ENCODE results near the gene RUFY2.
"Not testable (repeated sequence)": the region's sequence is repeated elsewhere in the genome, so short reads cannot be mapped to it uniquely, and the experiment has no call there.

RUFY2 gene, protein sequence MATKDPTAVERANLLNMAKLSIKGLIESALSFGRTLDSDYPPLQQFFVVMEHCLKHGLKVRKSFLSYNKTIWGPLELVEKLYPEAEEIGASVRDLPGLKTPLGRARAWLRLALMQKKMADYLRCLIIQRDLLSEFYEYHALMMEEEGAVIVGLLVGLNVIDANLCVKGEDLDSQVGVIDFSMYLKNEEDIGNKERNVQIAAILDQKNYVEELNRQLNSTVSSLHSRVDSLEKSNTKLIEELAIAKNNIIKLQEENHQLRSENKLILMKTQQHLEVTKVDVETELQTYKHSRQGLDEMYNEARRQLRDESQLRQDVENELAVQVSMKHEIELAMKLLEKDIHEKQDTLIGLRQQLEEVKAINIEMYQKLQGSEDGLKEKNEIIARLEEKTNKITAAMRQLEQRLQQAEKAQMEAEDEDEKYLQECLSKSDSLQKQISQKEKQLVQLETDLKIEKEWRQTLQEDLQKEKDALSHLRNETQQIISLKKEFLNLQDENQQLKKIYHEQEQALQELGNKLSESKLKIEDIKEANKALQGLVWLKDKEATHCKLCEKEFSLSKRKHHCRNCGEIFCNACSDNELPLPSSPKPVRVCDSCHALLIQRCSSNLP

DNA sequence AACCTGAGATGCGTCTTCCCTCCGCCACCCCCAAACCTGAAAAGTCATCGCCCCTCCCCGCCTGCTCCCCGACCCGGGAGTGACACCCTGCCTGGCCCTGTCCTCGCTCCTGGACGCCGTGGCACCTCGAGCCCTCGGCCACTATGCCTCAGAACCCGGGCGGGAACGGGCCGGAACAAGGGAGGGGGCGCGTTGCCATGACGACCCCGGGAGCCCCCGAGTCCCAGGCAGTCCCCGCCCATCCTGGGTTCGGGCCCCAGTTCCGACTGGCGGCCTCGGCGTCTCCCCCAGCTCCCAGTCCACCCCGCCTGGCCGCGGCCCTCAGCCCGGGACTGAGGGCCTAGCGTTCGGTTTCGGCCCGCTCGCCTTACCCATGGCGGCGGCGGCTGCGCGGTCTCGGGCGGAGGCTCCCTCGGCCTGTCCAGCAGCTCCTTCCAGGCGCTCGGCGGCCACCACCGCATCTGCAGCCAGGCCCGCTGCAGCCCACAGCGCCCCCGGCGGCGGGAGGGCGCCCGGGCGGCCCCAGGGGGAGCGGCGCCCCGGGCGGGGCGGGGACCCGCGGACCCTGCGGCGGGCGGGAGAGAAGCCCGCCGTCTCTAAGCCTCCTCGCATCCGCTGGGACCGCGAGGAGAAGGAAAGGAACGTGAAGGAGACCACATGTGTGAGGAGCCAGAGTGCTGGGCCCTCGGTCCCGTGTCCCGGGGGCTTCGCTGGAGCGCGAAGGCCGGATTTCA is at the start of gene RUFY2:
Gene RUFY2, minus strand, starts transcription at position 463 of the 734 bp plus-strand sequence. Its CDS starts 88 bp downstream, at position 375.
- no peaks in the 10 kb centered on the region for H3K9me3 ChIP-seq (ENCODE audit: control insufficient read depth in 1 of 2, low read length in 2 of 2)
- peaks cover 5 to 10% of the 10 kb centered on the region in 2 donors for H3K4me1 ChIP-seq (ENCODE audit: control insufficient read depth in 1 of 2, insufficient read depth in 2 of 2, low read length in 2 of 2)
- peak within 1 kb of the TSS; percentile 73 for H3K27ac ChIP-seq (ENCODE audit: low read depth, low read length)
- no peaks in the 10 kb centered on the region for H3K27me3 ChIP-seq (ENCODE audit: control insufficient read depth in 1 of 2, insufficient read depth in 2 of 2, low read length in 2 of 2)
- H3K9ac ChIP-seq (ENCODE audit: low read depth in 1 of 2, low read length in 2 of 2) = peak within 1 kb of the TSS; percentile 77 to 86
- no peaks in the 10 kb centered on the region for H3K36me3 ChIP-seq (ENCODE audit: control insufficient read depth in 1 of 2, insufficient read depth in 2 of 2, low read length in 2 of 2)
- peak within 1 kb of the TSS; percentile 74 to 93 for H3K4me3 ChIP-seq (ENCODE audit: low read depth in 1 of 2, low read length in 2 of 2)

DNA sequence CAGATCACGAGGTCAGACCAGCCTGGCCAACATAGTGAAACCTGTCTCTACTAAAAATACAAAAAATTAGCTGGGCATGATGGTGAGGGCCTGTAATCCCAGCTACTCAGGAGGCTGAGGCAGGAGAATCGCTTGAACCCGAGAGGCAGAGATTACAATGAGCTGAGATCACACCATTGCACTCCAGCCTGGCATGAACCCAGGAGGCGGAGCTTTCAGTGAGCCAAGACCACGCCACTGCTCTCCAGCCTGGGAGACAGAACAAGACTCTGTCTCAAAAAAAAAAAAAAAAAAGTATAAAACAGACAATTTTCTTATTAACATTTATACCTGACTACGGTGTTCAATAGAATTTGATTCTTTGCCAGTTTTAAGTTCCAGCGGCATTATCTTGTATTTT is 42.6 kb upstream of the RUFY2 start:
- not testable (repeated sequence) for H3K36me3 ChIP-seq (ENCODE audit: control insufficient read depth in 1 of 2, insufficient read depth in 2 of 2, low read length in 2 of 2); H3K9ac ChIP-seq (ENCODE audit: low read depth in 1 of 2, low read length in 2 of 2); H3K9me3 ChIP-seq (ENCODE audit: control insufficient read depth in 1 of 2, low read length in 2 of 2); H3K27ac ChIP-seq (ENCODE audit: low read depth, low read length); H3K4me1 ChIP-seq (ENCODE audit: control insufficient read depth in 1 of 2, insufficient read depth in 2 of 2, low read length in 2 of 2); H3K4me3 ChIP-seq (ENCODE audit: low read depth in 1 of 2, low read length in 2 of 2); H3K27me3 ChIP-seq (ENCODE audit: control insufficient read depth in 1 of 2, insufficient read depth in 2 of 2, low read length in 2 of 2)

DNA sequence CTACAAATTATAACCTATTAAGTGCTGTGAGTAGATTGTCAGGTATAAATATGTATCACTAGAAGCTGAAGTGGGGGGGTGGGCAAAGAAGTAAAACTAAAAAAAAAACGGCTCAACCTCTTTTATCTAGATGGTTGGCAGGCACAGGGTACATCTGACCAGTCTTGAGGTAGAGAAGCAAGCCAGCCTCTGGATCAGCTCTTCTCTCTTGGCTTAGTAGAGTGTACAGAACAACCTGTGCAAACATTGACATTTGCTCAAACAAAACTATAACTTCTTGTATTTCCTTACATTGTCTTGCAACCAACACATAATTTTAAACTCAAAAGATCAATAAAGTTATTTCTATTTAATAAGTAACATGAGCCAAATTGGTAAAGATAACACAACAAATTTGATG is 39.1 kb upstream of the RUFY2 start:
- Histone ChIP-seq H3K4me1 (ENCODE audit: control insufficient read depth in 1 of 2, insufficient read depth in 2 of 2, low read length in 2 of 2) (no peaks in the 10 kb centered on the region), H3K27me3 (ENCODE audit: control insufficient read depth in 1 of 2, insufficient read depth in 2 of 2, low read length in 2 of 2) (no peaks in the 10 kb centered on the region), H3K4me3 (ENCODE audit: low read depth in 1 of 2, low read length in 2 of 2) (no peak overlapping the region), H3K27ac (ENCODE audit: low read depth, low read length) (no peak overlapping the region), H3K9me3 (ENCODE audit: control insufficient read depth in 1 of 2, low read length in 2 of 2) (no peaks in the 10 kb centered on the region), H3K9ac (ENCODE audit: low read depth in 1 of 2, low read length in 2 of 2) (no peak overlapping the region), H3K36me3 (ENCODE audit: control insufficient read depth in 1 of 2, insufficient read depth in 2 of 2, low read length in 2 of 2) (no peaks in the 10 kb centered on the region)

DNA sequence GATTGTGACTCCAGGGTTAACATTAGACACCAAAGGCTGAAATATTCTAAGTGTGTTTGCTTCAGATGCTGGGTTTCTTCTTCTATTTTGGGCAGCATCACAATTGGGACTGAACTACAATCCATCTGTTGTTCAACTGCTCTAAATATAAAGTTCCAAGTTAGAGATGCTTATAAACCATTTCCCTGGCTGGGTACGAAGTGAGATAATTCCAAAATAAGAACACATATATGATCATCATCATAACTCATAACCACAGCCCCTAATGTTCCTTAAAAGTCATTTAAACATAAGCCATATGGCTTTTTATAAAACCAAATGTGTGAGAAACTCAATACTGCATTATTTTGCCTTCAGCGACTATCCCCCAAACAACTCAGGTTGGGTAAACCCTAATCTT is 35.9 kb upstream of the RUFY2 start:
- no peaks in the 10 kb centered on the region for H3K36me3 ChIP-seq (ENCODE audit: control insufficient read depth in 1 of 2, insufficient read depth in 2 of 2, low read length in 2 of 2)

DNA sequence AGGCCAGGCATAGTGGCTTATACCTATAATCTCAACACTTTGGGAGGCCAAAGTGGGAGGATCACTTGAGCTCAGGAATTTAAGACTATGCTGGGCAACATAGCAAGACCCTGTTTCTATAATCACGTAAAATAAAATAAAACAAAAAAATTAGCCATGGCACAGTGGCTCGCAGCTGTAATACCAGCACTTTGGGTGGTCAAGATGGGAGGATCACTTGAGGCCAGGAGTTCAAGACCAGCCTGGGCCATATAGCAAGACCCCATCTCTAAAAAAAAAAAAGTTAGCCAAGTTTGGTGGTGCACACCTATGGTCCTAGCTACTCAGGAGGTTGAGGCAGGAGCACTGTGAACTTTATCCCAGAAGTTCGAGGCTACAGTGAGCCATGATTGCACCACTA is 33.8 kb upstream of the RUFY2 start:
- no peak overlapping the region for H3K9ac ChIP-seq (ENCODE audit: low read depth in 1 of 2, low read length in 2 of 2)
- H3K4me1 ChIP-seq (ENCODE audit: control insufficient read depth in 1 of 2, insufficient read depth in 2 of 2, low read length in 2 of 2) = no peaks in the 10 kb centered on the region
- no peak overlapping the region for H3K4me3 ChIP-seq (ENCODE audit: low read depth in 1 of 2, low read length in 2 of 2)
- no peak overlapping the region for H3K27ac ChIP-seq (ENCODE audit: low read depth, low read length)
- no peaks in the 10 kb centered on the region for H3K9me3 ChIP-seq (ENCODE audit: control insufficient read depth in 1 of 2, low read length in 2 of 2)
- H3K36me3 ChIP-seq (ENCODE audit: control insufficient read depth in 1 of 2, insufficient read depth in 2 of 2, low read length in 2 of 2) = no peaks in the 10 kb centered on the region
- H3K27me3 ChIP-seq (ENCODE audit: control insufficient read depth in 1 of 2, insufficient read depth in 2 of 2, low read length in 2 of 2) = no peaks in the 10 kb centered on the region

More for the DNA sequence above, 35.9 kb upstream of the RUFY2 start:
- no peak overlapping the region for H3K9ac ChIP-seq (ENCODE audit: low read depth in 1 of 2, low read length in 2 of 2)
- H3K27me3 ChIP-seq (ENCODE audit: control insufficient read depth in 1 of 2, insufficient read depth in 2 of 2, low read length in 2 of 2) = no peaks in the 10 kb centered on the region
- H3K9me3 ChIP-seq (ENCODE audit: control insufficient read depth in 1 of 2, low read length in 2 of 2) = no peaks in the 10 kb centered on the region
- no peaks in the 10 kb centered on the region for H3K4me1 ChIP-seq (ENCODE audit: control insufficient read depth in 1 of 2, insufficient read depth in 2 of 2, low read length in 2 of 2)
- no peak overlapping the region for H3K4me3 ChIP-seq (ENCODE audit: low read depth in 1 of 2, low read length in 2 of 2)
- no peak overlapping the region for H3K27ac ChIP-seq (ENCODE audit: low read depth, low read length)

DNA sequence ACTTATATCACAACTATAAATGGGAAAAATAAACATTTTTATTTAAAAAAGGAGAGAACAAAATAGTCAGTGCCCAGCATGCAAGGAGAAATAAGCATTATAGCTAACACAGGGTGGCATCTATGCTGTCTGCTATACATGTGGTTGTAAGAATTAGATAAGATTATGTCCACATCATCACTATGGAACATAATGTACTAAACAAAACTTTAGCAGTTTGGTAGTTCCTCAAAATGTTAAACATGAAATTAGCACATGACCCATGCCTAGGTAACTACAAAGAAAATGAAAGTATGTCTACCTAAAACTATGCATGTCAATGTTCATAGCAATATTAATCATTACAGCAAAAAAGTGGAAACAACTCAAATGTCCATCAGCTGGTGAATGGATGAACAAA is 28.7 kb upstream of the RUFY2 start:
- H3K9me3 ChIP-seq (ENCODE audit: control insufficient read depth in 1 of 2, low read length in 2 of 2) = no peaks in the 10 kb centered on the region
- H3K4me1 ChIP-seq (ENCODE audit: control insufficient read depth in 1 of 2, insufficient read depth in 2 of 2, low read length in 2 of 2) = no peaks in the 10 kb centered on the region
- no peak overlapping the region for H3K9ac ChIP-seq (ENCODE audit: low read depth in 1 of 2, low read length in 2 of 2)
- H3K4me3 ChIP-seq (ENCODE audit: low read depth in 1 of 2, low read length in 2 of 2) = no peak overlapping the region
- H3K27me3 ChIP-seq (ENCODE audit: control insufficient read depth in 1 of 2, insufficient read depth in 2 of 2, low read length in 2 of 2) = no peaks in the 10 kb centered on the region
- no peak overlapping the region for H3K27ac ChIP-seq (ENCODE audit: low read depth, low read length)
- no peaks in the 10 kb centered on the region for H3K36me3 ChIP-seq (ENCODE audit: control insufficient read depth in 1 of 2, insufficient read depth in 2 of 2, low read length in 2 of 2)

DNA sequence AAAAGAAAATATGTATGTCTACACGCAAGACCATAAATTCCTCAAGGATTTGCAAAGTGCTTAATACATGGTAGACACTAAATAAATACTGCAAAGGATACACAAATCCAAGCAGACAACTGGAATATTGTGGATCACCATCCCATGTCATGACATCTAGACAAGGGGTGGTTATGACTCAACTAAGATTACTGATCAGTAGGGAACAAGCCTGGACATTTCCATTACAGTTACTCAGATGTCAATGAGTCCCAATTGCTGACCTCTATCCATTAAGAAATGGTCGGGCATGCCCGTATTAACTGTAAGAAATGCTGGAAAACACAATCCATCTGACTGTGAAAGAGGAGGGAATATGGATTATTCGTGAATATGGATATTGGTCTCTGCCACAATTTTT is 27.6 kb upstream of the RUFY2 start:
- no peak overlapping the region for H3K9ac ChIP-seq (ENCODE audit: low read depth in 1 of 2, low read length in 2 of 2)
- H3K27ac ChIP-seq (ENCODE audit: low read depth, low read length) = no peak overlapping the region
- H3K4me1 ChIP-seq (ENCODE audit: control insufficient read depth in 1 of 2, insufficient read depth in 2 of 2, low read length in 2 of 2) = no peaks in the 10 kb centered on the region
- H3K4me3 ChIP-seq (ENCODE audit: low read depth in 1 of 2, low read length in 2 of 2) = no peak overlapping the region
- H3K9me3 ChIP-seq (ENCODE audit: control insufficient read depth in 1 of 2, low read length in 2 of 2) = no peaks in the 10 kb centered on the region
- no peaks in the 10 kb centered on the region for H3K27me3 ChIP-seq (ENCODE audit: control insufficient read depth in 1 of 2, insufficient read depth in 2 of 2, low read length in 2 of 2)
- no peaks in the 10 kb centered on the region for H3K36me3 ChIP-seq (ENCODE audit: control insufficient read depth in 1 of 2, insufficient read depth in 2 of 2, low read length in 2 of 2)

DNA sequence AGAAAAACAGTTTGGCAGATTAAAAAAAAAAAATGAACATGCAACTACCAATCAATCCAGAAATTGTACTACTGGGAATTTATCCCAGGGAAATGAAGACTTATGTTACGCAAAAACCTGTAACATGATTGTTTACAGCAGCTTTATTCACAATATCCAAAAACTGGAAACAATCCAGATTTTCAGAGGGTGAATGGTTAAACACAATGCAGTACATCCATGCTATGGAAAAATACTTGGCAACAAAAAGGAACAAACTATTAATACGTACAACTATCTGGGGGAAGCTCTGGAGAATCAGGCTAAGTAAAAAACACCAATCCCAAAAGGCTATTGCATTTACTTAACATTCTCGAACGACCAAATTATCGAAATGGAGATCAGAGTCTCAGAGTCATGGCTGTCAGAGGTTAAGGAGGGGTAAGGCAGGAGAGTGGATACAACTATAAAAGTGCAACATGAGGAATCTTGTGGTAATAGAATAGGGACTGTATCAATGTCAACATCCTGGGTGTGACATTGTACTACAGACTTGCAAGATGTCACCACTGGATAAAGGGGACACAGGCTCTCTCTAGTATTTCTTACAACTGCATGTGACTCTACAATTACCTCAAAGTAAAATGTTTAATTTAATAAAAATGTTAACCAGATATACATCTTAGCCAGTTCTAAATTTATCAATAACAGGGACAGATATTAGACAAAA is 21.5 kb upstream of the RUFY2 start:
- Histone ChIP-seq H3K27ac (ENCODE audit: low read depth, low read length) (no peak overlapping the region), H3K4me3 (ENCODE audit: low read depth in 1 of 2, low read length in 2 of 2) (no peak overlapping the region), H3K4me1 (ENCODE audit: control insufficient read depth in 1 of 2, insufficient read depth in 2 of 2, low read length in 2 of 2) (no peaks in the 10 kb centered on the region), H3K9ac (ENCODE audit: low read depth in 1 of 2, low read length in 2 of 2) (no peak overlapping the region), H3K9me3 (ENCODE audit: control insufficient read depth in 1 of 2, low read length in 2 of 2) (no peaks in the 10 kb centered on the region), H3K27me3 (ENCODE audit: control insufficient read depth in 1 of 2, insufficient read depth in 2 of 2, low read length in 2 of 2) (no peaks in the 10 kb centered on the region), H3K36me3 (ENCODE audit: control insufficient read depth in 1 of 2, insufficient read depth in 2 of 2, low read length in 2 of 2) (peaks cover 3 to 9% of the 10 kb centered on the region in 2 donors)

DNA sequence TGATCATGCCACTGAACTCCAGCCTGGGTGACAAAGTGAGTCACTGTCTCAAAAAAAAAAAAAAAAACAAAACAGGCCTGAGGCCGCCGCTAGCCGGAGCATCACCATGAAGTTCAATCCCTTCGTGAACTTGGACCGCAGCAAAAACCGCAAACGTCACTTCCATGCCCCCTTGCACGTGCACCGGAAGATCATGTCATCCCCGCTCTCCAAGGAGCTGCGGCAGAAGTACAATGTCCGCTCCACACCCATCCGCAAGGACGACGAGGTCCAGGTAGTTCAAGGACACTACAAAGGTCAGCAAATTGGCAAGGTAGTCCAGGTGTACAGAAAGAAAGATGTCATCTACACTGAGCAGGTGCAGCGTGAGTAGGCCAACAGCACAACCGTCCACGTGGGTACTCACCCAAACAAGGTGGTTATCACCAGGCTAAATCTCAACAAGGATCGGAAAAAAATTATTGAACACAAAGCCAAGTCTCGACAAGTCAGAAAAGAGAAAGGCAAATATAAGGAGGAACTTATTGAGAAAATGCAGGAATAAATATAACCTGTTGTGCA is 17.5 kb upstream of the RUFY2 start:
- no peaks in the 10 kb centered on the region for H3K27me3 ChIP-seq (ENCODE audit: control insufficient read depth in 1 of 2, insufficient read depth in 2 of 2, low read length in 2 of 2)

More for the DNA sequence above, 17.5 kb upstream of the RUFY2 start:
- Histone ChIP-seq H3K9ac (ENCODE audit: low read depth in 1 of 2, low read length in 2 of 2) (no peak overlapping the region), H3K4me3 (ENCODE audit: low read depth in 1 of 2, low read length in 2 of 2) (no peak overlapping the region), H3K36me3 (ENCODE audit: control insufficient read depth in 1 of 2, insufficient read depth in 2 of 2, low read length in 2 of 2) (peaks cover 3 to 11% of the 10 kb centered on the region in 2 donors), H3K27ac (ENCODE audit: low read depth, low read length) (no peak overlapping the region), H3K4me1 (ENCODE audit: control insufficient read depth in 1 of 2, insufficient read depth in 2 of 2, low read length in 2 of 2) (no peaks in the 10 kb centered on the region), H3K9me3 (ENCODE audit: control insufficient read depth in 1 of 2, low read length in 2 of 2) (no peaks in the 10 kb centered on the region)

All from duodenal mucosa (tissue), 2 donors.